HG02678 (cell line): Measurements from ENCODE around the gene PCDHGB1.
"Not testable (repeated sequence)": the region's sequence is repeated elsewhere in the genome, so short reads cannot be mapped to it uniquely, and the experiment has no call there.

ENCODE experiments used
- ATAC-seq: cut with Tn5 transposase; IDR thresholded peaks from one replicate; pipeline ENCODE4 v1.9.1; 2021; ENCODE audit warnings: mild to moderate bottlenecking, moderate library complexity; ENCODE audit not compliant: unreplicated experiment

The PCDHGB1 gene

GRCh38 chr5:141349917-141350619 is at the start of gene PCDHGB1:
PCDHGB1 (plus strand) TSS chr5:141350099; CDS start chr5:141350261, 162 bp downstream.
- no peak for ATAC-seq

DNA sequence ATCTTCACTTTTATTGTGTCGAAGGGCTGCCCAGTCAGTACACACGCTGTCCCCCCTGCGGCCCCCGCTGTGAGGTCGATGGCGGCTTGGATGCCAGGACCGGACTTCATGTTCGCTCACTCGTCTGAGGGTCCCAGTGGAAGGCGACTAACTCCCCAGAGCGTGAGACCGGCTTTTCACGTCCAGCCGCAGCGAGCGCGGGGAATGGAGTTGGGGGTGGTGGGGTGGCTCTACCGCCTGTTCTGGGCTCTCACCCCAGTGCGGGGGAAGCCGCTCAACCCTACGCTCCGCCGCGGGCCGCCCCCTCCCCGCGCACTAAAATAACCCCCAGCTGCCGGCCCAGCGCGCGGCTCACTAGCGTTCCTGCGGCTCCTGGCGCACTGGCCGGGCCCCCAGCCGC is 46.1 kb upstream of the PCDHGB1 start, which contains the start of gene SLC25A2:
TSS of gene SLC25A2 (minus strand) at position 294 of the 400 bp plus-strand sequence. CDS start at position 110, 184 bp downstream.
- no peak for ATAC-seq

DNA sequence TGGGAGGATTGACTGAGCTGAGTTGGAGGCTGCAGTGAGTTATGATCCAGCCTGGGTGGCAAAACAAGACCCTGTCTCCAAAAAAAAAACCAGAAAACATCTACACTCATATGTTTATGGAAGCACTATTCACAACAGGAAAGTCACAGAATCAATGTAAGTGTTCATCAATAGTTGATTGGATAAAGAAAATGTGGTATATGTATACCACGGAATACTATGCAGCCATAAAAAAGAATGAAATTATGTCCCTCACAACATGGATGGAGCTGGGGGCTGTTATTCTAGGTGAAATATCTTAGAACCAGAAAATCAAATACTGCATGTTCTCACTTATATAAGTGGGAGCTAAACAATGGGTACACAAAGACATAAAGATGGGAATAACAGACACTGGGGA is 43.3 kb upstream of the PCDHGB1 start:
- no peak for ATAC-seq

DNA sequence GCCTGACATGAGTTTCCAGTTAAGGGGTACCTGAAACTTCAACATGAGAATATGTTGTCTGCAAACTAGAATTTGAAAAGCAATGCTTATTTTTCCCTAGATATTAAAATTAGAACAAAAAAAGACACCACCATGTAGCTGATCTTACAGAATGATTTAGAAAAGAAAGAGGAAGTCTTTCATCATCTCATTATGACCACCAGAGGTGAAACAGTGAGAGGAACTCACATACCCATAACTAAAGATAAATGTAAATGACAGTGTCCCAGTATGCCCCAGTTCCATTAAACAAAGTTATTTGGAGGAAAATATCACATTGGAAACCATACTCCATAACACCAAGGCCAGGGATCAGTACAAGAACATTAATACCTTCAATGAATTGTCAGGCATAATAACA is 36.2 kb upstream of the PCDHGB1 start:
- no peak for ATAC-seq

DNA sequence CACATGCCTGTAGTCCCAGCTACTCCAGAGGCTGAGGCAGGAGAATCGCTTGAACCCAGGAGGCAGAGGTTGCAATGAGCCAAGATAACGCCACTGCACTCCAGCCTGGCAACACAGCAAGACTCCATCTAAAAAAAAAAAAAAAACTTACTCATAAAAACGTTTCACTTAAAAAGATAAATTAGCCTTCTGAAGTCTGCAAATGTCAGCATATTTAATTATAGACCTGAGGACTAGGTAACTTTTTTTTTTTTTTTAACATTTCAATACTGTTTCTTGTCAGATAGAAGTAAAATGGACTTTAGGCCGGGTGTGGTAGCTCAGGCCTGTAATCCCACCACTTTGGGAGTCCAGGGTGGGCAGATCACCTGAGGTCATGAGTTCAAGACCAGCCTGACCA is 32.9 kb upstream of the PCDHGB1 start:
- not testable (repeated sequence) for ATAC-seq

GRCh38 chr5:141319202-141319601 is 30.7 kb upstream of the PCDHGB1 start:
- no peak for ATAC-seq

DNA sequence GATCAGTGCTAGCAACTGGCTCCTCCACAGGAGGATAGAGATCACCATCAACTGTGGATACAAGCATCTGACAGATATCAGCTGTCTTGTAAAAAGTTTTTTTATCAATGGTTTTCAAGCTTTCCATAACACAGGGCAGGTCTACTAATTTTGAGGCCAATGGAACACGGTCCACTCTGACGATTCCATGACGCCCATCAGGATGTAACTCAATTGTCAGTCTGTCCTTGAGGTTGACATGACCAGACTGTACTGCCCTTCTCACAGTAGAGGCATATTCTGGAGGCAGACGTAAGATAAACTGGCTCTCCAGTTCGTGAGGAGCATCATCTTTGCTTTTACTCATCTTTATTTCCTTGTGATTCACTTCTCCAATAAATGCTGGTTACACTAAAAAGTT is 30.2 kb upstream of the PCDHGB1 start:
- no peak for ATAC-seq

GRCh38 chr5:141320225-141321169 is 29.4 kb upstream of the PCDHGB1 start, which contains the start of gene TAF7:
TAF7 (minus strand) TSS chr5:141320784; CDS start chr5:141320044, 740 bp downstream.
- ATAC-seq: peak; percentile 94

DNA sequence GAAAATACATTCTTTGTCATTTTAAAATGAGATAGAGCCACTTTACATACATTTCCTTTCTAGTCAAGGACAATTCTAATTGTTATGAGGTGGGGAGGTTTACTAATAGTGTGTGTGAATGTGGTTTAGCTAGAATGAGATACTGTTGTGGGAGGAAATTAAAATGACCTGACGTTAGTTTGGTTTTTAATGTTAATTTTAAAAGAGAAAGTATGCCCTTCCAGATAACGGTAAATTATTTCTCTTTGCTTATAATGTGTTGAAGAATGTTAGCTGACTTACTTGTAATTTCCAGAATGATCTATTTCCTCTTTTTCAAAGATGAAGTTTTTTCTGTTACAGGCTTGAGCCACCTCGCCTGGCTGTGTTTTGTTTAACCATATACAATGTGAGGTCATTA is 27.6 kb upstream of the PCDHGB1 start:
- ATAC-seq: no peak

- ATAC-seq: peak; percentile 86
Measured at GRCh38 chr5:141326088-141326854, 23.6 kb upstream of the PCDHGB1 start.

DNA sequence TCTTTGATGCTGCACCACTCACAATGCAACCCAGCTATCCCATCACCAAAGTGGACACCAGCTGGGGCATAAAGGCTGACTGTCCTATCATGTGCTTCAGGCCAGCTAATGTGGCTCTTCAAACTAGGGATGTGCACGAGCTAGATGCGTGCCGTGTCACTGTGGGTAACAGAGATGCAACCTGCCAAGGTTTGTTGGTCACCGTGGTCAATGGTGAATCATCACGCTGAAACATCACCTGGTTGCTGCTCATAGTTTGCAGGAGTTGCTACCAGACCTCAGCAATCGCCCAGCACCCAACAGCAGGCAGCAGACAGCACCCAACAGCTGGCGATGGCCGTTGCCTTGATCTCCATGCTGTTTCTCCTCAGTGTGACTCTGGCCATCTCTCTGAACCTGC is 21.7 kb upstream of the PCDHGB1 start:
- ATAC-seq: no peak

- ATAC-seq: no peak
Measured at GRCh38 chr5:141330299-141331080, 19.4 kb upstream of the PCDHGB1 start, which contains the start of gene PCDHGA1. PCDHGA1 (plus strand) TSS chr5:141330514.

GRCh38 chr5:141332571-141332970 is 17.3 kb upstream of the PCDHGB1 start:
- ATAC-seq: not testable (repeated sequence)

- no peak for ATAC-seq
Measured at GRCh38 chr5:141338538-141339306, 11.2 kb upstream of the PCDHGB1 start, which contains the start of gene PCDHGA2. PCDHGA2 (plus strand) TSS chr5:141338760.

- ATAC-seq: not testable (repeated sequence)
Measured at GRCh38 chr5:141340781-141341354, 9.0 kb upstream of the PCDHGB1 start.

GRCh38 chr5:141342773-141343172 is 7.1 kb upstream of the PCDHGB1 start:
- no peak for ATAC-seq

DNA sequence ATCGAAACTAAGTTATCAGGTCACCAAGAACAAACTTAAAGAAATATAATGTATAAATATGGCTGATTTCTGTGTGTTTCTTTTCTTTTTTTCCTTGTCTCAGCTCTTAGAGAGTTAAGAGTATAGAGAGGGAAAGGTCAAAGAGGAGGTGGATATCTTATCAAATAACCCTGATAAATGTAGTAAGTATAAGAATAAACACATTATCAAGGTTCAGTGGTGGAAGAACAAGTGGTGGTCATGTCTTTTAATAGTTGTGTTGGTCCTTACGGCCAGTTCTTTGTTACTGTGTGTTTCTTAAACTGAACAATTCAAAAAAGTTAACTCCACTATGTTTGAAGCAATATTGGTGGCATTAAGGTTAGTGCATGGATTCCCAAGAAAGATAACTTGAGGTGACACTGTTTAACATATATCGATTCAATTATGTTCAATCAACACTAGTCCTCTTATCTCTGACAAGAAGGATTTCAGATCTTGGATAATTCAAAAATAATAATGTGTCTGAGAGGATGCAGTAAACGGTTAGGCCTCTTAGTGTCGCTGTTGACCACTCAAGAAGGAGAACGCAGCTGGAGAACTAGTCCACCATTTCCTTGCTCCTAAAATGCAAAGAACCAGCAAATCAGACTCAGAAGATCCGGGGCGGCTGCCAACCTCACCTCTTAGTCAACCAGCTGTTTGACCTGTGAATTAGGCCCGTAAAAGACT is 6.5 kb upstream of the PCDHGB1 start, which contains the start of gene PCDHGA3:
TSS of gene PCDHGA3 (plus strand) at position 588 of the 711 bp plus-strand sequence. CDS start 205 bp downstream, outside the sequence.
- no peak for ATAC-seq

GRCh38 chr5:141343953-141344463 is 5.9 kb upstream of the PCDHGB1 start:
- no peak for ATAC-seq
